Measurements from ENCODE around the gene ZNF654. TPM values are rescaled to one million over a fixed set of nuclear protein-coding genes. Genes with fewer than 3 reads are reported as not detected.

The ZNF654 gene
- total and polyA plus RNA-seq, 9 of the 15 experiments (the other 6 are each of a cell fraction or from before 2014, with no cell fraction given) = 2.4 to 8.6 (median 5.1) TPM

DNA sequence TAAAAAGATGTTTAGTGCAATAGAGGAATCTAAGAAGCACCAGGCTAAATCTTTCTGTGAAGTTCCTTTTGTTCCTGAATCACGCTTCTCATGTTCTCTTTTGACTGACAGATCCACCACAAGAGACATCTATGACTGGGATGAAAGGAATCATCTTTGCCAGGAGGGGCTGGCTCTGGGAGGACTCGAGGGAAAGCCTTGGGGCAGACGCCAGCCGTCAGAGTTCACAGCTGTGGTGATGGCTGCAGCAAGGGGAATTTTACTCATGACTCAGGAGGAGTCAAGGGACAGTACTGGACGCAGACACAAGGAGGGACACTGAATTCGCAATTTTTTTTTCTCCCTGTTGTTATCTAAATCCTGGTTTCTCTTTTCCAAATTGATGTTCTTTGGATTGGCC, 129.4 kb downstream of the ZNF654 start (continued):
- TF ChIP-seq SRF (CRISPR knock-in tag; IDR thresholded peaks at IDR 0.05) (no peak), GTF2E2 (tag; IDR thresholded peaks at IDR 0.05) (no peak), RFX7 (CRISPR knock-in tag; IDR thresholded peaks at IDR 0.05) (no peak)

DNA sequence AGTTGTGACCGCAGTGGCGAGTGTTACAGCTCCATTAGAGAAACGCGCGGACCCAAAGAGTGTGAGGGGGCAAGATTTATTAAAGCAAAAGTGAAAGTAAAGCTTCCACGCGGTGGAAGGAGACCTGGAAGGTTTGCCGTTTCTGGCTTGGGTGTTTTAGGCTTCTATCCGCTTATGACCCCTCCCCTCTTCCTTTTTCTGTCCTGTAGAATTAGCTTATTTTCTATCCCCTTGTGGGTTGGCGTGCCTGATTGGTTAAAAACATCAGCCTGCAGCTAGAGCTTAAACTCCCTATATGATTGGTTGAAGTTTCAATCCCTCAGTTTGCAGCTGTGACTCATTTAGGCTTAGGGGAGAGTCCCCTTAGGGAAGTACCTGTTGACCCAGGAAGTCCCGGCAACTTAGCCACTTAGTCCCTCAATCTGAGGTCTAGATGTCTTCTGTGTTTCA, 130.3 kb downstream of the ZNF654 start:
- WGBS (ENCODE audit: insufficient coverage, low coverage, missing lambda C conversion rate) = 30% methylated on average over 10 of the region's 11 CpGs
- FAIRE-seq = no peak
- peak overlapping the region; percentile 64 for H3K4me2 ChIP-seq (ENCODE audit: insufficient read depth, low read length)
- TF ChIP-seq, protein P1, sequence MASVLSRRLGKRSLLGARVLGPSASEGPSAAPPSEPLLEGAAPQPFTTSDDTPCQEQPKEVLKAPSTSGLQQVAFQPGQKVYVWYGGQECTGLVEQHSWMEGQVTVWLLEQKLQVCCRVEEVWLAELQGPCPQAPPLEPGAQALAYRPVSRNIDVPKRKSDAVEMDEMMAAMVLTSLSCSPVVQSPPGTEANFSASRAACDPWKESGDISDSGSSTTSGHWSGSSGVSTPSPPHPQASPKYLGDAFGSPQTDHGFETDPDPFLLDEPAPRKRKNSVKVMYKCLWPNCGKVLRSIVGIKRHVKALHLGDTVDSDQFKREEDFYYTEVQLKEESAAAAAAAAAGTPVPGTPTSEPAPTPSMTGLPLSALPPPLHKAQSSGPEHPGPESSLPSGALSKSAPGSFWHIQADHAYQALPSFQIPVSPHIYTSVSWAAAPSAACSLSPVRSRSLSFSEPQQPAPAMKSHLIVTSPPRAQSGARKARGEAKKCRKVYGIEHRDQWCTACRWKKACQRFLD (CRISPR knock-in tag; IDR thresholded peaks at IDR 0.05) = no peak
- no peak for TF ChIP-seq TAF9B (IDR thresholded peaks at IDR 0.05; ENCODE audit: partially characterized antibody)
- TF ChIP-seq ZNF79 (CRISPR knock-in tag; IDR thresholded peaks at IDR 0.05; ENCODE audit: low read depth) = no peak
- TF ChIP-seq, protein P2, sequence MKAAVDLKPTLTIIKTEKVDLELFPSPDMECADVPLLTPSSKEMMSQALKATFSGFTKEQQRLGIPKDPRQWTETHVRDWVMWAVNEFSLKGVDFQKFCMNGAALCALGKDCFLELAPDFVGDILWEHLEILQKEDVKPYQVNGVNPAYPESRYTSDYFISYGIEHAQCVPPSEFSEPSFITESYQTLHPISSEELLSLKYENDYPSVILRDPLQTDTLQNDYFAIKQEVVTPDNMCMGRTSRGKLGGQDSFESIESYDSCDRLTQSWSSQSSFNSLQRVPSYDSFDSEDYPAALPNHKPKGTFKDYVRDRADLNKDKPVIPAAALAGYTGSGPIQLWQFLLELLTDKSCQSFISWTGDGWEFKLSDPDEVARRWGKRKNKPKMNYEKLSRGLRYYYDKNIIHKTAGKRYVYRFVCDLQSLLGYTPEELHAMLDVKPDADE (conservative IDR thresholded peaks at IDR 0.05; ENCODE audit: control insufficient read depth, low read depth, low read length) = no peak
- TF ChIP-seq JUND (IDR thresholded peaks at IDR 0.05; ENCODE audit: borderline replicate concordance, low read depth, low read length) = peak; percentile 17; the same call in 1 of the 2 replicates
- TF ChIP-seq JUND (tag; IDR thresholded peaks at IDR 0.05; ENCODE audit: borderline replicate concordance, low read depth, low read length) = 0 out of 3 replicates have a peak, but pooled peaks have one; percentile 18
- TF ChIP-seq POLR3A (IDR thresholded peaks at IDR 0.05; ENCODE audit: borderline replicate concordance, extremely low read depth, insufficient read depth, insufficient read length) = no peak
- TF ChIP-seq, protein P3, sequence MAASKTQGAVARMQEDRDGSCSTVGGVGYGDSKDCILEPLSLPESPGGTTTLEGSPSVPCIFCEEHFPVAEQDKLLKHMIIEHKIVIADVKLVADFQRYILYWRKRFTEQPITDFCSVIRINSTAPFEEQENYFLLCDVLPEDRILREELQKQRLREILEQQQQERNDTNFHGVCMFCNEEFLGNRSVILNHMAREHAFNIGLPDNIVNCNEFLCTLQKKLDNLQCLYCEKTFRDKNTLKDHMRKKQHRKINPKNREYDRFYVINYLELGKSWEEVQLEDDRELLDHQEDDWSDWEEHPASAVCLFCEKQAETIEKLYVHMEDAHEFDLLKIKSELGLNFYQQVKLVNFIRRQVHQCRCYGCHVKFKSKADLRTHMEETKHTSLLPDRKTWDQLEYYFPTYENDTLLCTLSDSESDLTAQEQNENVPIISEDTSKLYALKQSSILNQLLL (CRISPR knock-in tag; IDR thresholded peaks at IDR 0.05; ENCODE audit: borderline replicate concordance) = no peak
- no peak for TF ChIP-seq EZH2 (IDR thresholded peaks at IDR 0.05; ENCODE audit: borderline replicate concordance, low read depth, low read length)
- TF ChIP-seq, protein P4, sequence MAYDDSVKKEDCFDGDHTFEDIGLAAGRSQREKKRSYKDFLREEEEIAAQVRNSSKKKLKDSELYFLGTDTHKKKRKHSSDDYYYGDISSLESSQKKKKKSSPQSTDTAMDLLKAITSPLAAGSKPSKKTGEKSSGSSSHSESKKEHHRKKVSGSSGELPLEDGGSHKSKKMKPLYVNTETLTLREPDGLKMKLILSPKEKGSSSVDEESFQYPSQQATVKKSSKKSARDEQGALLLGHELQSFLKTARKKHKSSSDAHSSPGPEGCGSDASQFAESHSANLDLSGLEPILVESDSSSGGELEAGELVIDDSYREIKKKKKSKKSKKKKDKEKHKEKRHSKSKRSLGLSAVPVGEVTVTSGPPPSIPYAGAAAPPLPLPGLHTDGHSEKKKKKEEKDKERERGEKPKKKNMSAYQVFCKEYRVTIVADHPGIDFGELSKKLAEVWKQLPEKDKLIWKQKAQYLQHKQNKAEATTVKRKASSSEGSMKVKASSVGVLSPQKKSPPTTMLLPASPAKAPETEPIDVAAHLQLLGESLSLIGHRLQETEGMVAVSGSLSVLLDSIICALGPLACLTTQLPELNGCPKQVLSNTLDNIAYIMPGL (CRISPR knock-in tag; IDR thresholded peaks at IDR 0.05) = no peak
- TF ChIP-seq ZNF668 (CRISPR knock-in tag; IDR thresholded peaks at IDR 0.05) = no peak
- TF ChIP-seq MTA3 (IDR thresholded peaks at IDR 0.05; ENCODE audit: borderline replicate concordance) = no peak

More for the DNA sequence above, 130.3 kb downstream of the ZNF654 start:
- no peaks in the 10 kb centered on the region for H4K20me1 ChIP-seq (replicated peaks; ENCODE audit: control insufficient read depth, insufficient read depth, low read length)
- H3K9me3 ChIP-seq (replicated peaks; ENCODE audit: control insufficient read depth, insufficient read depth, low read depth, low read length) = no peaks in the 10 kb centered on the region
- peak; percentile 6 to 46 (median 26) for DNase-seq (ENCODE audit: extremely low read depth in 1 of 4, low spot score in 3 of 4)
- peak; percentile 81 for ATAC-seq
- no peaks in the 10 kb centered on the region for H3K9me1 ChIP-seq (ENCODE audit: control insufficient read depth, insufficient read depth, low read length)
- no peaks in the 10 kb centered on the region; a peak in 1 of 5 replicates for H3K4me1 ChIP-seq (replicated peaks in 1 of 2; ENCODE audit: control insufficient read depth in 2 of 2, insufficient read depth in 2 of 2, low read length in 2 of 2)
- intact Hi-C loops (cut with micrococcal nuclease) = no loop called here
- H3K27me3 ChIP-seq (ENCODE audit: control insufficient read depth in 2 of 2, insufficient read depth in 2 of 2, low read length in 2 of 2) = no peaks in the 10 kb centered on the region
- peak overlapping the region; percentile 83 for H2AFZ ChIP-seq (ENCODE audit: low read depth, low read length)
- peak overlapping the region; percentile 28 for H3K4me3 ChIP-seq
- ChIA-PET POLR2A (interaction anchor here (0.6 kb wide), 1 partner anchor 51 kb away, joined by 3 read pairs; no protein-coding TSS in a partner anchor), CTCF (ENCODE audit: low intra/inter-chr PET ratio) (interaction anchor here (0.5 to 0.7 kb wide), 2 partner anchors 266 to 1030 kb away, joined by 3 to 4 read pairs; no protein-coding TSS in a partner anchor)
- peak overlapping the region; percentile 5 to 17; a peak in 1 of 4 replicates for H3K9ac ChIP-seq (ENCODE audit: insufficient read depth in 1 of 2, low read depth in 2 of 2, low read length in 2 of 2)
- BruUV-seq (replicated peaks) = no TSS peak
- peak overlapping the region; percentile 46; the same call in 1 of the 3 replicates for H3K27ac ChIP-seq (ENCODE audit: extremely low read depth, low read depth, low read length)
- in situ Hi-C loops (cut with MboI) = no loop called here
- H3K36me3 ChIP-seq (ENCODE audit: control insufficient read depth, insufficient read depth, low read length) = no peaks in the 10 kb centered on the region
- no peaks in the 10 kb centered on the region for H3K79me2 ChIP-seq (ENCODE audit: control insufficient read depth, insufficient read depth, low read length)

All from K562 (cell line).